HuH-7.5 (cell line): ENCODE data around the gene CSN2.
"Not testable (repeated sequence)": the region's sequence is repeated elsewhere in the genome, so short reads cannot be mapped to it uniquely, and the experiment has no call there.

Source experiments
- DNase-seq: peaks from one replicate; pipeline ENCODE4 v3.0.0; 2011; ENCODE audit warnings: low spot score

The CSN2 gene, protein sequence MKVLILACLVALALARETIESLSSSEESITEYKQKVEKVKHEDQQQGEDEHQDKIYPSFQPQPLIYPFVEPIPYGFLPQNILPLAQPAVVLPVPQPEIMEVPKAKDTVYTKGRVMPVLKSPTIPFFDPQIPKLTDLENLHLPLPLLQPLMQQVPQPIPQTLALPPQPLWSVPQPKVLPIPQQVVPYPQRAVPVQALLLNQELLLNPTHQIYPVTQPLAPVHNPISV

DNA sequence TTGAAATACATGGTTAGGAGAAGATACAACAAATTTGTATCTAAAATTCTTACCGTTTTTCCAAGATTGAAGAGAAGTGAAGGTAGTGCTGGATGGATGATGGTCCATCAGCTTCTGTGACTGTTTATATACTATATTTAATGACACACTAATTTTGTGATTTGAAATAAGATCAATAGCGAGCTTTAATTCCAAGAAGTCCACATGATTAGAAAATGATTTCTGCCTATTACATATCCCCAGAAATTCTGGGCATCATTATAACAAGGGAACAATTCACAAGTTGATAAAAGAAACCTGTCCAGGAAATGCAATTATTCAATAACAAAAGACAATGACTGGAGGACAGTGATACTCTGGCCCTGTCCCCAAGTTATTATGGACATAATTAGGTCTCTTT is at the start of gene CSN2:
Gene CSN2, minus strand, starts transcription at position 101 of the 400 bp plus-strand sequence. CDS start 4,733 bp downstream, outside the sequence.
- DNase-seq: no peak

DNA sequence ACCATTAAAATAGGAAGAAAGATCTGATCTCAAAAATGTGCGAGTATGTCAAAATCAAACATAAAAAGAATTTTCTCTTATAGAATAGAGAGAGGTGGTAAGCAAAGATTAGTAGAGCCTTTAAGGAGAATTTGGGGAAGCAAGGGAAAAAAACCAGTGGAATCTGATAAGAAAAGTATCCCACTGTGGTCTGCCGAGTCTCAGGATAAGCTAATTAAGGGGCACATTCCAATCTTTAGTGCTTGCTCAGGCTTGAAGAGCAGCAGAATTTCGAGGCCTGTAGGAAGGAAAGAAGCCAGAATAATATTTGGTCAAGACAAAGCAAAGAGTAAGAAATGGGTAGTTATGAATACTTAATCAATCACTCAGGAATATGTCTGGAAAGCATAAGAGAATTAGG is 43.2 kb upstream of the CSN2 start:
- DNase-seq: no peak

DNA sequence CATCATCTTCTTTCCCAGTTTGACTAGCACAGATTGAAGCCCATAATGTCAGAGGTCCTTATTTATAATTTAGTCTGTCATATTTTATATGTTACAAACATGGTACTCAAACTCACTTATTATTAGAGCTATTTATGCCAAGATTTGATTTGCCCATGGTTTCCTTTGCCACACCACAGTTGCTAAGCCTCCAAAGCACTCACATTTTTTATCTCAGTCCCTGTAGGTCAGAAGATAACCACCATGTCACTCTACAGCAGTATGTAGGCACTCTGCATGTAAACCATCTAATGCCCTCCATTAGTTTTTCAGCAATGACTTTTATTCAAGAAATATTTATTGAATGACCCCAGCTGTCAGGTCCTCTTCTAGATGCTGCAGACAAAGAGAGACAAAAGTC is 37.0 kb upstream of the CSN2 start:
- no peak for DNase-seq

DNA sequence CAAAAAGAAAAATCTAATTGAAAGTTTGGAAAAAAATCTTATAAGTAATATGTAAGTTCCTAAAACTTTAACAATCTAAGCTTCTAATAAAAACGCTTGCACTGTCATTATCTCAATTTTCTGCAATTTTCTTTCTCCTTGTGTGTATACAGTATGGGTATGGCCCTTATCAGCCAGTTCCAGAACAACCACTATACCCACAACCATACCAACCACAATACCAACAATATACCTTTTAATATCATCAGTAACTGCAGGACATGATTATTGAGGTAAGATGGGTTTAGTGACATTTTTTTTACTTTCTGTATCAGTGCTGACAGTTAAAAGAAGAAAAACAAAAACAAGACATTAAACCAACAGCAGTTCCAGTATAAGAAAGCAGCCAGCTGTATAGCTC is 35.2 kb upstream of the CSN2 start:
- DNase-seq: no peak

DNA sequence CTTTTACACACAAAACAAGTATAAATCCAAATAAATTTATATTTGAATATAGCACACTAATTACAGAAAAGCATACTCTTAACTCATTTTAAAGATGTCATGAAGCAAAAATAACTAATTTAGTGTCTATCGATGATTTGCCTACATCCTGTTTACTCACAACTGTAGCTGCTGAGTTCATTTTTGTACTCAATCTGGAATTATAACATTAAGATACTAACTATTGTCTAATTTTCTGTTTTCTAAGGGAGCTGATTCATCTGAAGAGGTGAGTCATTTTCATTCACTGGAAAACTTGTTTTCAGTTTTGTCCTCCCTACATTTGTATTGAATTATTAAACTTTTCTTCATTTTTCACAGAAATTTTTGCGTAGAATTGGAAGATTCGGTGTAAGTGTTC is 33.9 kb upstream of the CSN2 start:
- DNase-seq: no peak

DNA sequence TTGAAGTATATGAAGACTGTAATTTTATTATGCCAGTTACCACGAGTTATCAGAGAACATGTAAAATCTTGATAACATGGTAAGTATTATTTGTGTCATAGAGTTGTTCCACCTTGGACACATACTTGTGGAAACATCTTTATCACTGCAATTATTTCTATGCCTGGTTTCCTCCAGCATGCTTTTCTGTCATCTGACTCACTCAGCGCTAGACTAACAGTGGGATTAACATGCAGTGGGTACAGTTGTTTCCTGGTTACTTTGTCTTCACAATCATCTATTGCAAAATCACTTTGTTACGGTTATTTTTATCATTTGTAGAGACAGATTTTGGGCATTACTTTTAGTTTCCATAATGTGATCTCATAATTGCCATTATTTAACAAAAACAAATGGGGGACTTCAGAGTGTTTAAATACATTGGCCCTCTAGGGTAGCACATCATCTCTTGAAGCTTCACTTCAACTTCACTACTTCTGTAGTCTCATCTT is 30.0 kb upstream of the CSN2 start, which contains the start of gene STATH:
Gene STATH, plus strand, starts transcription at position 441 of the 491 bp plus-strand sequence. CDS start 2,472 bp downstream, outside the sequence.
- no peak for DNase-seq

DNA sequence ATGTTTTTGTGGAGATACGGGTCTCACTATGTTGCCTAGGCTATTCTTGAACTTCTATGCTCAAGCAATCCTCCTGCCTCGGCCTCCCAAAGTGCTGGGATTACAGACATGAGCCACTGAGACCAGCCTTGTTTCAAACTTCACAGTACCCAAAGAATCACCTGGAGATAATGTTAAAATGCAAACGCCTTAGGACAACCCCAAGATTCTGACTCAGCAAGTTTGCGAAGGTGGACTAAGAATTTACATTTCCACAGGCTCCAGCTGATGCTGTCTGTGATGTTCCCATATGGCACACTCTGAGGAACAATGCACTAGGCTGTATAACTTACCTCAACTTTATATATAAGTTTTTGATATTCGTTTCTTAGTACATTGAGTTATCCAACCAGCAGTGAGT is 29.3 kb upstream of the CSN2 start:
- DNase-seq: no peak

DNA sequence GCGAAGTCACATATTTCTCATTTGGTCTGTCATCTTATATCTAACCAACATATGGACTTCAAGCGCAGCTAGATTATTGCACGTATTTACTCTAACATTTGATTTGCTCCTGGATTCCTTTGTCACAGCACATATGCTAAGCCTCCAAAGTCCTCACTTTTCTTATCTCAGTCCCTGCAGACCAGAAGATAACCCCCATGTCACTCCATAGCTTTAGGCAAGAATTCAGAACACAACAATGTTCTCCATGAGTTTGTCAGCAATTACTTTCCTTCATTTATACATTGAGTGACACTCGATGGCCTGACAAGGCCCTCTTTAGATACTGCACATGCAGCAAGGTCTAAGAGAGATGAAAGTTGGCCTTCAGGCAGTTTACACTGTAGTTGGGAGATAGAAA is 25.5 kb upstream of the CSN2 start:
- DNase-seq: no peak

DNA sequence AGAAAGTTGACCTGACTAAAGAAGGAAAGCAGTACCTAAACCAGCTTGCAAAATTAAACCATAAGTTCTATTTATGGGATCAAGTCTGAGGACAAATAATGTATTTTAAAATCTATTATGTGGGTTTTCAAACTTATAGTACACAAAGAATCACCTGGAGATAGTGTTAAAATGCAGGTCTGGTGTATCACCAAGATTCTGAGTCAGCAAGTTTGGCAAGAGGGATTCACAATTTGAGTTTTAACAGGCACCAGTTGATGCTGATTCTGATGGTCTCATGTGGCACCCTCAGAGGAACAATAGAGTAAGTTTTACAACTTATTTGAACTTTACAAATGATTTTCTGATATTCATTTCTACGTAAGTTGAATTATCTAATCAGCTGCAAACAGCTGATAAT is 21.1 kb upstream of the CSN2 start:
- DNase-seq: no peak

DNA sequence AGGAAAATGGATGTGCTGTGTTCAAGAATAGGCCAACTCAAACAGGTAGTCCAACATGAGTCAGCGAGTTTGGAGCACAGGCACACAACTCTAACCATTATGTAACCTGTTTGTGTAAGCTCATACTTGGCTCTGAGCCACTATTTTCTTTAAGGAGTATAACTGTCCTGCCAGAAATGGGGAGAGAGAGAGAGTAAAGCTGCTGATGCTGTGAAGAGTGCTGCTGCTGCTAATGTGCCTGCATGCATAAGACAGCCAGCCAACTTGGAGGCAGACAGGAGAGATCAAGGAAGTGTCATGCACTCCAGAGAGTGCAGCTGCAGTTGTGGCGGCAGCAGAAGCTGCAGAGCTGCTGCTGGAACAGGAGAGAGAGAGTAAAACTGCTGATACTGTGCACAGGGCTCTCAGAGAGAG is 18.5 kb upstream of the CSN2 start:
- peak; percentile 8 for DNase-seq

DNA sequence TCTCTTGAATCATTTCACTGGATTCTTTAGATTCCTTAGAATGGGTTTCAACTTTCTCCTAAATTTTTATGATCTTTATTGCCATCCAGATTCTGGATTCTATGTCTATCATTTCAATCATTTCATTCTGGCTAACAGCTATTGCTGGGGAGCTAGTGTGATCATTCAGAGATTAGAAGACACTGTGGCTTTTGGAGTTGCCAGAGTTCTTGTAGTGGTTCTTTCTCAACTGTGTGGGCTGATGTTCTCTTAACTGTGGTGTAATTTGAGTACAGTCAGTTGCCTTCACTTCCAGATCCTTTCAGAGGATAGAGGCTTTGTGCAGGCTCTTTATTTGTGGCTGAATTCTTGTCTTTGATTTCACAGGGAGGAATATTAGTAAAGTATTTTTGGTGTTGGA is 12.1 kb upstream of the CSN2 start:
- DNase-seq: no peak

DNA sequence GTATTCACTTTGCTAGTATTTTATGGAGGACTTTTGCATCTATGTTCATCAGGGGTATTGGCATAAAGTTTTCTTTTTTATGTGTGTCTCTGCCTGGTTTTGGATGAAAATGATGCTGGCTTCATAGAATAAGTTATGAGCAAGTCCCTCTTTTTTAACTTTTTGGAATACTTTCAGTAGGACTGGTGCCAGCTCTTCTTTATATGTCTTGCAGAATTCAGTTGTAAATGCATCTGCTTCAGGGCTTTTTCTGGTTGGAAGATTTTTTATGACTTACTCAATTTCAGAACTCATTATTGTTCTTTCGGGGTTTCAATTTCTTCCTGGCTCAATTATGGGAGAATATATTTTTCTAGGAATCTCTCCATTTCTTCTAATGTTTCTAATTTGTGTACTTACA is 9.1 kb upstream of the CSN2 start:
- DNase-seq: no peak

DNA sequence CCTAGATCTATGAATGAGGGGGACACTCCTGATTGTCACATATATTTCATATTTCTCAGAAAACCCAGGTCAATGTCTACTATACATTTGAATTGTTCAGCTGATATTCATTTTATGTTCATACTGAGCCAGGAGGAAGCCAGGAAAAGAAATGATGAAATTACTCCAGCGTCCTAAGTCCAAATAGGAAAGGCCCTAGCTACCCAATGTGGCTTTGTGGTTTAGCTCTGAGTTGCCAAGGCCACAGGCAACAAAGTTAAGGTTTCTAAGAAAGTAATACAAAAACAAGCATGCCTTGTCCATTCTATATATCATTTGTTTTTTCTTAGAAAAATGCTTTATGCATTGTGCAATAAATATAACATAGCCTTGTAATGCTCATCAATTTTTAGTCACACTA is 4.5 kb upstream of the CSN2 start:
- DNase-seq: no peak

DNA sequence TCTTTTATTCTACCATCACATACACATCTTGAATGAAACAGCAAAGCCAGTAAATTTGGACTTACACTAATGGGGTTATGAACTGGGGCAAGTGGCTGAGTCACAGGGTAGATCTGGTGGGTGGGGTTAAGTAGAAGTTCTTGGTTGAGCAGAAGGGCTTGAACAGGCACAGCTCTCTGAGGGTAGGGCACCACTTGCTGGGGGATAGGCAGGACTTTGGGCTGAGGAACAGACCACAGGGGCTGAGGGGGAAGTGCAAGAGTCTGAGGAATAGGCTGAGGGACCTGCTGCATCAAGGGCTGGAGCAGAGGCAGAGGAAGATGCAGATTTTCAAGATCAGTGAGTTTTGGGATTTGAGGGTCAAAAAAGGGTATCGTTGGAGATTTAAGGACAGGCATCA is 8.3 kb downstream of the CSN2 start:
- no peak for DNase-seq

DNA sequence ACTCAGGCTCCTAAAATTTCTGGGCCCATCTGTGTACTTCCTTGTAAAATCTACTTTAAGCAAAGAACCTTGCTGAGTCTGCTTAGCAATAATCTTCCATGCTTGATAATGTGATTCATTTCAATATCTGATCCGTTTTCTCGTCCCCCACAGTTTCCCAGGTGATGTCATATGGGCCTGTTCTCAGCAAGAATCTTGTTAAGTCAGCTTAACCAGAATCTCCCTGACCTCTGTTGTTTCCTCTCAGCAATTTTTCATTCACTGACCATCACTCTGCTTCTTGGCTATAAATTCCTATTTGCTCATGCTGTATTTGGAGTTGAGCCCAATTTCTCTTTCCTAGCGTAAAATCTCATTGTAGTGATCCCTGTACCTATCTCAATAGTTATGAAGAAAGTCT is 13.9 kb downstream of the CSN2 start:
- DNase-seq: no peak

DNA sequence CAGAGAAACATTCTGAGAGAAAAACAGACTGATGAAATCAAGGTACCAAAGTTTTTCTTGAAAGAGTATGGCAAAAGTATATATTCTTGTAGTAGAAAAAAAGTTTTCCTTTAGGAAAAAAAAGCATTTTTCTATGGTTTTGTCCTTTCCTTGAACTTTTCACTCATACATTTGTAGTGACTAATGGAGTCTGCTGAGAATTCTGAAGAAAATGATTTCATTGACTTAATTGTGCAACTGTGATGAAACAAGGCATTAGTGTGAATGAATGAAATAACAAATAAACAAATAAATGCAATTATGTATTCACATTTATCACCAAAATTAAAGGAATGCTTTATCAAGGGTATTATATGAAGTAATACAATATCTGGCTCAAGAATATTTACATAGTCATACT is 29.0 kb downstream of the CSN2 start:
- DNase-seq: no peak

DNA sequence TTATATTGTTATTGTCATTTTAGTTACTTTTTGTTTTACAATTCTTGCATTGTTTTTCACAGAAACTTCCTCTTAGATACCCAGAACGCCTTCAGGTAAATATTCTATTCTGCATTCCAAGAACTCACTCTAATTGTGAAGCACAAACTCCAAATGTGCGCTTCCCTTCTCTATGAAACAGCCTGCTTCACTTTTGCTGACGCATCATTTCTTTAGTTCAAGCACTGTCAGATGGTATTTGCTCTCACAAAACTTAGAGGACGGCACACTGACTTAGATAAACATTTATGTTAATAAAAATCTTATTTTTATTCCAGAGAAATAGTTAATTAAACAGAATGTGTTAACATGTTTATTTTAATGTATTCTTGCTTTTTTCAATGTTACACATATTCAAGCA is 31.4 kb downstream of the CSN2 start:
- no peak for DNase-seq

DNA sequence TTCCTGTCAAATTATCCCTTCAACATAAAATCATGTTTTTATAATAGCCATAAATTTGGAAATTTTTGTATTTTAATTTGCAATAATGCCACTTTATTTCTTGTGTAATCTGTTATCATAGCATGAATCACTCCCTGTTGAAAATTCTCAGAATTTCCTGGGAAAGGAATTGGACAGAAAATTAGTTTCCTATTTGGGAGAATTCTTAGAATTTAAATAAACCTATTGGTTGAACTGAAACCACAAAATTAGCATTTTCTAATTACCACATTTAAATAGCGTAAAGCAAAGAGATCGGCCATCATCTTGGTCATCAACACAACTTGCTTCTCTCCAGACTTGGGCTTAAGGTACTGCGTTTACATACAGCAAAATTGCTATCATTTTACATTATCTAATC is 34.8 kb downstream of the CSN2 start, which contains the start of gene CSN1S1:
Gene CSN1S1, plus strand, starts transcription at position 301 of the 400 bp plus-strand sequence. CDS start 1,488 bp downstream, outside the sequence.
- no peak for DNase-seq

DNA sequence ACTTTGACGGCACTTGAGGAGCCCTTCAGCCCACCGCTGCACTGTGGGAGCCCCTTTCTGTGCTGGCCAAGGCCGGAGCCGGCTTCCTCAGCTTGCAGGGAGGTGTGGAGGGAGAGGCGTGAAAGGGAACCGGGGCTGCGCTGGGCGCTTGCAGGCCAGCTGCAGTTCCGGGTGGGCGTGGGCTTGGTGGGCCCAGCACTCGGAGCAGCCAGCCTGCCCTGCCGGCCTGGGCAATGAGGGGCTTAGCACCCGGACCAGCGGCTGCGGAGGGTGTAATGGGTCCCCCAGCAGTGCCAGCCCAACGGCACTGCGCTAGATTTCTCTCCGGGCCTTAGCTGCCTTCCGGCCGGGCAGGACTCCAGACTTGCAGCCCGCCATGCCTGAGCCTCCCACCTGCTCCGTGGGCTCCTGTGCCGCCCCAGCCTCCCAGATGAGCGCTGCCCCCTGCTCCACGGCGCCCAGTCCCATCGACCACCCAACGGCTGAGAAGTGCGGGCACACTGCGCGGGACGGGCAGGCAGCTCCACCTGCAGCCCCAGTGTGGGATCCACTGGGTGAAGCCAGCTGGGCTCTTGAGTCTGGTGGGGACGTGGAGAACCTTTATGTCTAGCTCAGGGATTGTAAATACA is 41.6 kb downstream of the CSN2 start:
- not testable (repeated sequence) for DNase-seq

DNA sequence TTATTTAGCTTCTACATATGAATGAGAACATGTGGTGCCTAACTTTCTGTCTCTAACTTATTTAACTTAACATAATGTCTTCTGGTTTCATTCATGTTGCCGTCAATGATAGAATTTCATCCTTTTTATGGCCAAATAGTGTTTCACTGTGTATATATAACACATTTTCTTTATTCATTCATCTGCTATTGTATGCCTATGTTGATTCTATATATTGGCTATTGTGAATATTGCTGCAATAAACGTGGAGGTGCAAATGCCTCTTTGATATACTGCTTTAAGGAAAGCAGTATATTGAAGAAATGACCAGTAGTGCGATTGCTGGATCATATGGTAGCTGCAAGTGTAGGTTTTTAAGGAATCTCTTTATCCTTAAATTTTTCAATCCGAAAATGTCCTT is 44.7 kb downstream of the CSN2 start:
- no peak for DNase-seq

DNA sequence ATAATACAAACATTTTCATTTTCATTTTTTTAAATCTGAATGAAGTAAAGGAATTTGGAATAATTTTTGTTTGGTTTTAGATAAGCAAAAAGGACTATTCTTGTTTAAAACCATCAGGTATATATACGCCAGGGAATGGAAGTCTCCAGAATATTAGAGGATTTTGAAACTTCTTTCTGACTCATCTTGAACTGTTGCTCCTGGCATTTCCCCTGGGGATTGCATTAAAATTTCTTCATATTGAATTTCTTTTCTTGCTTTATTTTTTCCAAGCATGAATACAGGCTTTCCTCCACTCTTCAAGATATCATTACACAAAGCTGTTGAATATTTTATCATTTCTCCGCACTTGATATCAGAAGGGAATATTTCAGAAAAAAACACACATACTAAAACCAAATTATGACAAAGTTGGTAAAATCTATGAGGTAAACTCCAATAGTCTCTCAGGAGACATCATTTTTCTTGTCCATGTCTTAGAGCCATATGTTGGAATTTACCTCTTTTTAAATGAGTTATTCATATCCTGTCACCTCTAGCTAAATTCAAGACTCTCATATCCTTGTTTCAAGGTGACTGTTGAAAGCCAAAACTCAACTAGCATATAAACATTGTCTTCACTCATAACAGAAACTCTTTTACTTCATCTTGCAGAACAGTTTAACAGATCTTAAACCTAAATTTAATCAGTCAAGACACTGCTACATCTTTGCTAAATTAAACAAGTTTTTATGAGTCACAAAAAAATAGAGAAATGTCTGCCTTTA is 55.3 kb downstream of the CSN2 start:
- no peak for DNase-seq

DNA sequence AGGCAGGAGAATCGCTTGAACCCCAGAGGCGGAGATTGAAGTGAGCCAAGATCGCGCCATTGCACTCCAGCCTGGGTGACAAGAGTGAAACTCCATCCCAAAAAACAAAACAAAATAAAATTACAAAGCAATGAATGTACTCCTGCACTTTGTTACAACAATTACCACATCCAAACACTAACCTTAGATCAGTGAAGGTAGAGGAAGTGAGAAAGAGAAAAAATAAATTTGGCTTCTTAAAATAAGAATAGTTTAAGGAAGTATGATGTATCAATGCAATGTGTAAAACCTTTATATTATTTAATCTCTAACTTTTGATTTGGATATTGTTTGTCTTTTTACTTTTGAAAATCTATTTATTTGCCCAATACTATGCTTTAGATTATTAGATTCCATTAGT is 56.3 kb downstream of the CSN2 start:
- no peak for DNase-seq

DNA sequence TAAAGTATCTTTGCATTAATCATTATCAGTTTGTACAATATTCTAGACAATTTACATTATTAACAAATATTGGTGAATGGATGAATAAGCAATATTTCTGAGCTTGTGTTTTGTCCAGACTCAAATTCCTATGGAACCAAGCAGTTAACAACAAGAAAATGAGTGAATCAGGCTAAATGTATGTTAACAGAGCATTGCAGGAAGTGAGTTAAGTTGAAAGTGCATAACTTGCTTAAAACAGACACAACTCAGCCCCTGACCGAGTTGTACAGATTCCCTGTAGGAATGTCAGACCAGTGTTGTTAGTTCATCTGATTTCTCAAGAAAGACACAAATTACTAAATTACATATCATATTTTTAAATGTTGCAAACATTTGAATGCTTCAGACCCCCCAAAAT is 58.4 kb downstream of the CSN2 start:
- DNase-seq: no peak
